Liver (tissue), 9 donors: ENCODE measurements around the gene MT4. TPM values are rescaled to one million over a fixed set of nuclear protein-coding genes. Genes with fewer than 3 reads are reported as not detected.

Experiments used
- DNase-seq: peaks from one replicate; pipeline ENCODE4 v3.0.0-alpha.2; 2017; ENCODE audit warnings: low spot score
- H3K27ac ChIP-seq, 2 donors: one replicate each; pipeline ENCODE4 v1.7.0; 2013; ENCODE audit warnings: inconsistent platforms in 2 of 2, low read length in 2 of 2, control low read depth in 1 of 2, low read depth in 1 of 2, mild to moderate bottlenecking in 1 of 2
- H3K27me3 ChIP-seq, 4 donors: one replicate each; pipeline versions ENCODE4 v1.6.1 to v1.7.0; 2013; ENCODE audit warnings: low read length in 3 of 4, inconsistent platforms in 1 of 4, mild to moderate bottlenecking in 1 of 4, moderate library complexity in 1 of 4; ENCODE audit not compliant: control insufficient read depth in 4 of 4, insufficient read depth in 4 of 4
- H3K36me3 ChIP-seq, 4 donors: one replicate each; pipeline versions ENCODE4 v1.6.1 to v1.7.0; 2013; ENCODE audit warnings: low read length in 3 of 4, mild to moderate bottlenecking in 3 of 4, low read depth in 1 of 4, moderate library complexity in 1 of 4; ENCODE audit not compliant: control insufficient read depth in 4 of 4, insufficient read depth in 3 of 4
- H3K4me1 ChIP-seq, 4 donors: one replicate each; pipeline versions ENCODE4 v1.6.1 to v1.7.0; 2013; ENCODE audit warnings: low read length in 3 of 4, mild to moderate bottlenecking in 3 of 4, moderate library complexity in 1 of 4; ENCODE audit not compliant: control insufficient read depth in 4 of 4, insufficient read depth in 4 of 4
- H3K4me3 ChIP-seq, 3 donors: one replicate each; pipeline versions ENCODE4 v1.6.1 to v1.7.0; 2013; ENCODE audit warnings: low read length in 3 of 3, control low read depth in 1 of 3, low read depth in 1 of 3, mild to moderate bottlenecking in 1 of 3
- H3K9ac ChIP-seq, 2 donors: one replicate each; pipeline ENCODE4 v1.7.0; 2013; ENCODE audit warnings: low read length in 2 of 2, mild to moderate bottlenecking in 2 of 2, moderate library complexity in 2 of 2, control low read depth in 1 of 2, low read depth in 1 of 2
- H3K9me3 ChIP-seq, 4 donors: one replicate each; pipeline versions ENCODE4 v1.6.1 to v1.7.0; 2013; ENCODE audit warnings: low read length in 3 of 4; ENCODE audit not compliant: control insufficient read depth in 4 of 4
- ATF3 ChIP-seq: IDR thresholded peaks from 2 replicates; pipeline ENCODE4 v1.6.1; 2016; ENCODE audit warnings: antibody characterized with exemption
- CTCF ChIP-seq: fragments of 150-350 bp; IDR thresholded peaks from 2 replicates; pipeline ENCODE4 v1.5.1; 2017; ENCODE audit warnings: improper control_type of control experiment, low read depth, low read length; ENCODE audit not compliant: missing input control
- EGR1 ChIP-seq, 2 donors: IDR thresholded peaks; 2 replicates each; pipeline ENCODE4 v1.6.1; 2016 to 2018; ENCODE audit warnings: antibody characterized with exemption in 2 of 2, low read depth in 2 of 2
- FOXA1 ChIP-seq: IDR thresholded peaks from 2 replicates; pipeline ENCODE4 v1.6.1; 2016; ENCODE audit warnings: antibody characterized with exemption
- FOXA2 ChIP-seq: IDR thresholded peaks from 2 replicates; pipeline ENCODE4 v1.6.1; 2016; ENCODE audit warnings: antibody characterized with exemption
- GABPA ChIP-seq, 2 donors: IDR thresholded peaks in 1 of 2; conservative IDR thresholded peaks in 1 of 2; 2 replicates each; pipeline ENCODE4 v1.6.1; 2016; ENCODE audit warnings: antibody characterized with exemption in 2 of 2, mild to moderate bottlenecking in 1 of 2, moderate library complexity in 1 of 2
- HNF4G ChIP-seq: IDR thresholded peaks from 2 replicates; pipeline ENCODE4 v1.6.1; 2016; ENCODE audit warnings: antibody characterized with exemption
- JUND ChIP-seq, 2 donors: IDR thresholded peaks; 2 replicates each; pipeline ENCODE4 v1.6.1; 2016; ENCODE audit warnings: antibody characterized with exemption in 2 of 2
- NR2F2 ChIP-seq: IDR thresholded peaks from 2 replicates; pipeline ENCODE4 v1.6.1; 2016; ENCODE audit warnings: antibody characterized with exemption
- RAD21 ChIP-seq, 2 donors: IDR thresholded peaks; 2 replicates each; pipeline ENCODE4 v1.6.1; 2016; ENCODE audit warnings: antibody characterized with exemption in 2 of 2, mild to moderate bottlenecking in 2 of 2
- REST ChIP-seq: IDR thresholded peaks from 2 replicates; pipeline ENCODE4 v1.6.1; 2016; ENCODE audit warnings: antibody characterized with exemption, mild to moderate bottlenecking
- RXRA ChIP-seq, 2 donors: IDR thresholded peaks; 2 replicates each; pipeline ENCODE4 v1.6.1; 2017 to 2018; ENCODE audit warnings: antibody characterized with exemption in 2 of 2, mild to moderate bottlenecking in 1 of 2
- SP1 ChIP-seq: IDR thresholded peaks from 2 replicates; pipeline ENCODE4 v1.6.1; 2018; ENCODE audit warnings: antibody characterized with exemption, mild to moderate bottlenecking
- TAF1 ChIP-seq: conservative IDR thresholded peaks from 2 replicates; pipeline ENCODE4 v1.6.1; 2016; ENCODE audit warnings: antibody characterized with exemption, mild to moderate bottlenecking
- YY1 ChIP-seq: IDR thresholded peaks from 2 replicates; pipeline ENCODE4 v1.6.1; 2016; ENCODE audit warnings: antibody characterized with exemption, mild to moderate bottlenecking
- ZBTB33 ChIP-seq: IDR thresholded peaks from 2 replicates; pipeline ENCODE4 v1.6.1; 2016; ENCODE audit warnings: antibody characterized with exemption
- polyA plus RNA-seq, 2 donors: library from polyadenylated mRNA; stranded (reverse) in 1 of 2; unstranded in 1 of 2; fragments of 200-250 nt in 1 of 2; fragments of >200 nt in 1 of 2; fragmentation: Nextera tagmentation in 1 of 2; extraction: Ambion mirVana in 1 of 2; gene quantifications; one replicate each; pipeline versions ENCODE4 v1.2.1 to v1.2.3, GENCODE V29; 2013 to 2015
- total RNA-seq, 2 donors: library from RNA; depleted of rRNA; stranded (reverse); fragments of >200 nt; gene quantifications; one replicate each; pipeline ENCODE4 v1.2.3, GENCODE V29; 2014
- donor health status: healthy.
- donor health status: healthy.
- donor health status: healthy.
- donor health status: healthy.
- donor health status: healthy.

The MT4 gene
- total and polyA plus RNA-seq, 4 donors: not detected

GRCh38 chr16:56613706-56614105 is 48.8 kb downstream of the MT4 start:
- H3K36me3 ChIP-seq: no peaks in the 10 kb centered on the region
- H3K4me3 ChIP-seq: no peak overlapping the region
- TF ChIP-seq ATF3 (no peak), TAF1 (no peak), GABPA (IDR thresholded peaks at IDR 0.05 in 1 of 2, conservative IDR thresholded peaks at IDR 0.05 in 1 of 2) (no peak), NR2F2 (no peak), RAD21 (IDR thresholded peaks at IDR 0.05) (no peak)
- DNase-seq: no peak
- H3K9ac ChIP-seq: no peak overlapping the region
- no peaks in the 10 kb centered on the region for H3K9me3 ChIP-seq
- H3K27ac ChIP-seq: no peak overlapping the region
- H3K4me1 ChIP-seq: peaks cover 0 to 32% (median 16%) of the 10 kb centered on the region in 4 donors
- H3K27me3 ChIP-seq: no peaks in the 10 kb centered on the region

- Histone ChIP-seq H3K9ac (no peak overlapping the region), H3K4me1 (peaks cover 0 to 34% (median 16%) of the 10 kb centered on the region in 4 donors)
- TF ChIP-seq HNF4G (no peak), TAF1 (no peak), EGR1 (IDR thresholded peaks at IDR 0.05; ENCODE audit: low read depth in 2 of 2) (no peak), CTCF (no peak), RAD21 (IDR thresholded peaks at IDR 0.05) (no peak), YY1 (no peak), REST (no peak), SP1 (no peak), ZBTB33 (no peak), FOXA1 (no peak), RXRA (IDR thresholded peaks at IDR 0.05) (no peak), FOXA2 (no peak), NR2F2 (no peak), JUND (IDR thresholded peaks at IDR 0.05) (no peak)
Observed at GRCh38 chr16:56614549-56614991, 49.7 kb downstream of the MT4 start.

More at GRCh38 chr16:56614549-56614991, 49.7 kb downstream of the MT4 start:
- Histone ChIP-seq H3K4me3 (no peak overlapping the region), H3K9me3 (no peaks in the 10 kb centered on the region), H3K27ac (peak overlapping the region in 1 of 2 donors; percentile 22), H3K27me3 (no peaks in the 10 kb centered on the region), H3K36me3 (no peaks in the 10 kb centered on the region)
- DNase-seq: no peak
